ENCODE results near the gene WDR91. TPM values are rescaled to one million over a fixed set of nuclear protein-coding genes. Genes with fewer than 3 reads are reported as not detected.

Gene WDR91
- total RNA-seq, 3 donors from 2014 or later (not counting 1 experiment from before 2014, with no cell fraction given): 28.7 to 42.0 (median 39.2) TPM

GRCh38 chr7:135158141-135158655 is 53.1 kb downstream of the WDR91 start:
- Histone ChIP-seq H3K4me1 (ENCODE audit: control insufficient read depth, insufficient read depth, low read length) (peaks cover 37% of the 10 kb centered on the region), H3K36me3 (ENCODE audit: control insufficient read depth, insufficient read depth, low read length) (peaks cover 2% of the 10 kb centered on the region), H3K9me3 (ENCODE audit: control insufficient read depth, insufficient read depth, low read length) (peaks cover 4% of the 10 kb centered on the region), H3K27me3 (ENCODE audit: control insufficient read depth, insufficient read depth, low read length) (no peaks in the 10 kb centered on the region), H3K27ac (ENCODE audit: low read length) (no peak overlapping the region), H3K4me3 (ENCODE audit: low read length) (no peak overlapping the region)
- ATAC-seq (peak in 1 of 3 donors; percentile 21), DNase-seq (no peak)
- no peak for TF ChIP-seq CTCF (IDR thresholded peaks at IDR 0.05)
- 100% methylated on average over 1 of the region's 1 CpG for WGBS (ENCODE audit: insufficient coverage)
- Mint-ChIP-seq H3K9me3 (peaks cover 9 to 14% of the 10 kb centered on the region in 2 donors), H3K4me3 (no peak overlapping the region), H3K27me3 (ENCODE audit: low read depth in 2 of 2) (no peaks in the 10 kb centered on the region), H3K36me3 (peaks cover 29% of the 10 kb centered on the region), H3K27ac (peak overlapping the region; percentile 24 to 80), H3K4me1 (peaks cover 82 to 85% of the 10 kb centered on the region in 2 donors)
- intact Hi-C loops (cut with micrococcal nuclease): no loop called here

GRCh38 chr7:135156290-135156689 is 55.0 kb downstream of the WDR91 start:
- Histone ChIP-seq H3K4me3 (ENCODE audit: low read length) (no peak overlapping the region), H3K4me1 (ENCODE audit: control insufficient read depth, insufficient read depth, low read length) (peaks cover 35% of the 10 kb centered on the region), H3K36me3 (ENCODE audit: control insufficient read depth, insufficient read depth, low read length) (peaks cover 2% of the 10 kb centered on the region), H3K9me3 (ENCODE audit: control insufficient read depth, insufficient read depth, low read length) (peaks cover 4% of the 10 kb centered on the region), H3K27ac (ENCODE audit: low read length) (no peak overlapping the region), H3K27me3 (ENCODE audit: control insufficient read depth, insufficient read depth, low read length) (no peaks in the 10 kb centered on the region)
- ATAC-seq: no peak
- H3K36me3 Mint-ChIP-seq: peaks cover 37% of the 10 kb centered on the region
- WGBS (ENCODE audit: insufficient coverage): 100% methylated on average over 1 of the region's 1 CpG
- H3K4me1 Mint-ChIP-seq: peaks cover 72 to 79% of the 10 kb centered on the region in 2 donors
- no peaks in the 10 kb centered on the region for H3K27me3 Mint-ChIP-seq (ENCODE audit: low read depth in 2 of 2)
- H3K4me3 Mint-ChIP-seq: no peak overlapping the region
- peaks cover 9 to 14% of the 10 kb centered on the region in 2 donors for H3K9me3 Mint-ChIP-seq
- DNase-seq: no peak
- H3K27ac Mint-ChIP-seq: peak overlapping the region in 1 of 2 donors; percentile 60
- intact Hi-C loops (cut with micrococcal nuclease): no loop called here
- no peak for TF ChIP-seq CTCF (IDR thresholded peaks at IDR 0.05)

- TF ChIP-seq CTCF (IDR thresholded peaks at IDR 0.05): no peak
- peaks cover 2% of the 10 kb centered on the region for H3K36me3 ChIP-seq (ENCODE audit: control insufficient read depth, insufficient read depth, low read length)
- no peak overlapping the region for H3K27ac ChIP-seq (ENCODE audit: low read length)
- peaks cover 37% of the 10 kb centered on the region for H3K36me3 Mint-ChIP-seq
- H3K27me3 Mint-ChIP-seq (ENCODE audit: low read depth in 2 of 2): no peaks in the 10 kb centered on the region
- peaks cover 34% of the 10 kb centered on the region for H3K4me1 ChIP-seq (ENCODE audit: control insufficient read depth, insufficient read depth, low read length)
- DNase-seq: no peak
- no peaks in the 10 kb centered on the region for H3K27me3 ChIP-seq (ENCODE audit: control insufficient read depth, insufficient read depth, low read length)
- peak overlapping the region in 1 of 2 donors; percentile 1 for H3K27ac Mint-ChIP-seq
- no peak overlapping the region for H3K4me3 Mint-ChIP-seq
- peaks cover 71 to 76% of the 10 kb centered on the region in 2 donors for H3K4me1 Mint-ChIP-seq
- whole genome bisulfite sequencing (ENCODE audit: insufficient coverage): no CpG with 5 or more reads among the region's 1 CpG
- no peak for ATAC-seq
- peaks cover 9 to 14% of the 10 kb centered on the region in 2 donors for H3K9me3 Mint-ChIP-seq
- H3K4me3 ChIP-seq (ENCODE audit: low read length): no peak overlapping the region
- intact Hi-C loops (cut with micrococcal nuclease): no loop called here
- H3K9me3 ChIP-seq (ENCODE audit: control insufficient read depth, insufficient read depth, low read length): peaks cover 4% of the 10 kb centered on the region
These were observed 56.6 kb downstream of the WDR91 start for GRCh38 chr7:135154734-135155133.

- 100% methylated on average over 1 of the region's 1 CpG for WGBS (ENCODE audit: insufficient coverage)
- H3K9me3 ChIP-seq (ENCODE audit: control insufficient read depth, insufficient read depth, low read length): peaks cover 4% of the 10 kb centered on the region
- peaks cover 2% of the 10 kb centered on the region for H3K36me3 ChIP-seq (ENCODE audit: control insufficient read depth, insufficient read depth, low read length)
- Mint-ChIP-seq H3K9me3 (peaks cover 9 to 14% of the 10 kb centered on the region in 2 donors), H3K4me1 (peaks cover 76 to 77% of the 10 kb centered on the region in 2 donors), H3K36me3 (peaks cover 37% of the 10 kb centered on the region), H3K27ac (peak overlapping the region in 1 of 2 donors; percentile 95), H3K27me3 (ENCODE audit: low read depth in 2 of 2) (no peaks in the 10 kb centered on the region), H3K4me3 (no peak overlapping the region)
- H3K27me3 ChIP-seq (ENCODE audit: control insufficient read depth, insufficient read depth, low read length): no peaks in the 10 kb centered on the region
- intact Hi-C loops (cut with micrococcal nuclease): no loop called here
- peaks cover 20% of the 10 kb centered on the region for H3K4me1 ChIP-seq (ENCODE audit: control insufficient read depth, insufficient read depth, low read length)
- DNase-seq (no peak), ATAC-seq (no peak)
- H3K4me3 ChIP-seq (ENCODE audit: low read length): no peak overlapping the region
- H3K27ac ChIP-seq (ENCODE audit: low read length): no peak overlapping the region
- no peak for TF ChIP-seq CTCF (IDR thresholded peaks at IDR 0.05)
These were observed 58.9 kb downstream of the WDR91 start for GRCh38 chr7:135152442-135152841.
